B cell (primary cell): ENCODE data around the gene DRC7. TPM values are rescaled to one million over a fixed set of nuclear protein-coding genes. Genes with fewer than 3 reads are reported as not detected.

Experiments used
- ATAC-seq: fragments of 200-7000 bp; cut with Tn5 transposase; one replicate; pipeline ENCODE4 v1.10.0; 2021; ENCODE audit warnings: low read depth, mild to moderate bottlenecking, moderate number of reproducible peaks, moderate library complexity
- CTCF ChIA-PET: fragments of 350-600 bp; sonication (Branson Sonifier 250); formaldehyde crosslinking; loops from one replicate; lab custom pipeline; 2021; ENCODE audit warnings: antibody characterized with exemption, inconsistent platforms; lab: Charles Lee
- POLR2A ChIA-PET: fragments of 350-600 bp; sonication (Branson Sonifier 250); formaldehyde crosslinking; loops from one replicate; lab custom pipeline; 2021; ENCODE audit warnings: antibody characterized with exemption; lab: Charles Lee
- DNase-seq: peaks from one replicate; pipeline ENCODE4 v3.0.0; 2013
- H2AFZ ChIP-seq: 2 replicates; pipeline ENCODE4 v1.6.1; 2012; ENCODE audit warnings: mild to moderate bottlenecking, low read depth, low read length; ENCODE audit not compliant: insufficient read depth, poor library complexity, severe bottlenecking
- H3K27ac ChIP-seq, 2 donors: 1 replicate in 1 of 2; 2 replicates in 1 of 2; pipeline ENCODE4 v1.5.1; 2012 to 2013; ENCODE audit warnings: low read length in 2 of 2, mild to moderate bottlenecking in 2 of 2, moderate library complexity in 1 of 2
- H3K27me3 ChIP-seq, 4 experiments: fragments of 200-600 bp in 1 of 4; sonication (generic) in 1 of 4; replicated peaks in 1 of 4; 1 replicate in 2 of 4; 2 replicates in 2 of 4; pipeline versions ENCODE4 v1.6.1 to v1.7.0; 2013 to 2016; ENCODE audit warnings: low read length in 3 of 4, mild to moderate bottlenecking in 2 of 4, mixed read lengths in 1 of 4, moderate library complexity in 1 of 4; ENCODE audit not compliant: insufficient read depth in 4 of 4, control insufficient read depth in 3 of 4; ENCODE audit errors: control extremely low read depth in 1 of 4
- H3K36me3 ChIP-seq, 2 experiments: replicated peaks in 1 of 2; 1 replicate in 1 of 2; 2 replicates in 1 of 2; pipeline versions ENCODE4 v1.6.1 to v1.7.1; 2013; ENCODE audit warnings: low read length in 1 of 2; ENCODE audit not compliant: insufficient read depth in 2 of 2, control insufficient read depth in 1 of 2; ENCODE audit errors: control extremely low read depth in 1 of 2, extremely low read depth in 1 of 2
- H3K4me1 ChIP-seq, 2 donors: fragments of 200-600 bp in 1 of 2; sonication (generic) in 1 of 2; 1 replicate in 1 of 2; 2 replicates in 1 of 2; pipeline versions ENCODE4 v1.5.1 to v1.6.1; 2013 to 2017; ENCODE audit warnings: low read length in 2 of 2; ENCODE audit not compliant: control insufficient read depth in 2 of 2, insufficient read depth in 2 of 2
- H3K4me2 ChIP-seq: replicated peaks from 2 replicates; pipeline ENCODE3; 2012; ENCODE audit warnings: mild to moderate bottlenecking, low read depth, low read length; ENCODE audit not compliant: poor library complexity, severe bottlenecking
- H3K4me3 ChIP-seq, 5 experiments: fragments of 200-600 bp in 1 of 5; sonication (generic) in 1 of 5; 1 replicate in 3 of 5; 2 replicates in 2 of 5; pipeline versions ENCODE4 v1.5.1 to v1.7.0; 2011 to 2016; ENCODE audit warnings: low read length in 4 of 5, mild to moderate bottlenecking in 4 of 5, low read depth in 2 of 5, control low read depth in 1 of 5, moderate library complexity in 1 of 5; ENCODE audit not compliant: insufficient read depth in 1 of 5; ENCODE audit errors: control extremely low read depth in 1 of 5, extremely low read depth in 1 of 5
- H3K79me2 ChIP-seq: fragments of 200-600 bp; sonication (generic); one replicate; pipeline ENCODE4 v1.6.0; 2016; ENCODE audit warnings: low read length; ENCODE audit not compliant: control insufficient read depth, insufficient read depth
- H3K9ac ChIP-seq: fragments of 200-600 bp; sonication (generic); 2 replicates; pipeline ENCODE4 v1.6.1; 2017; ENCODE audit warnings: mild to moderate bottlenecking, low read length, moderate library complexity
- H3K9me3 ChIP-seq, 3 donors: one replicate each; pipeline versions ENCODE4 v1.6.1 to v1.7.1; 2013; ENCODE audit warnings: low read length in 2 of 3; ENCODE audit not compliant: control insufficient read depth in 2 of 3, insufficient read depth in 1 of 3; ENCODE audit errors: control extremely low read depth in 1 of 3
- H4K20me1 ChIP-seq: 2 replicates; pipeline ENCODE4 v1.6.0; 2012; ENCODE audit warnings: mild to moderate bottlenecking, low read length; ENCODE audit not compliant: insufficient read depth, control insufficient read depth, poor library complexity, severe bottlenecking
- H3K27ac Mint-ChIP-seq: one replicate; pipeline ENCODE4 v1.8.0; 2021; ENCODE audit warnings: mixed read lengths
- H3K27me3 Mint-ChIP-seq: one replicate; pipeline ENCODE4 v1.8.0; 2021; ENCODE audit warnings: mixed read lengths
- H3K4me1 Mint-ChIP-seq: one replicate; pipeline ENCODE4 v1.8.0; 2021; ENCODE audit warnings: mixed read lengths
- H3K4me3 Mint-ChIP-seq: one replicate; pipeline ENCODE4 v1.8.0; 2021; ENCODE audit warnings: mixed read lengths
- H3K9me3 Mint-ChIP-seq: one replicate; pipeline ENCODE4 v1.8.0; 2022; ENCODE audit warnings: mixed read lengths; ENCODE audit not compliant: insufficient read depth
- EZH2 ChIP-seq: IDR thresholded peaks from 2 replicates; pipeline ENCODE4 v1.6.1; 2012; ENCODE audit warnings: borderline replicate concordance, low read depth, mild to moderate bottlenecking, moderate library complexity, low read length; ENCODE audit not compliant: insufficient read depth, poor library complexity, severe bottlenecking
- WGBS: methylation state at CpG from one replicate; pipeline ENCODE4 v1.1.5; 2013; ENCODE audit warnings: missing lambda C conversion rate; ENCODE audit not compliant: insufficient coverage; 5-methylcytosine and 5-hydroxymethylcytosine counted together
- intact Hi-C: fragments of 100-400 bp; cut with micrococcal nuclease; formaldehyde crosslinking; loops from one replicate; pipeline ENCODE4 v1.10.0; 2022
- polyA plus RNA-seq: library from polyadenylated mRNA; depleted of rRNA; stranded (reverse); fragments of >200 nt; gene quantifications from 2 replicates; pipeline ENCODE4 v1.2.3, GENCODE V29; 2012
- total RNA-seq, 2 donors: library from RNA; stranded (reverse); fragments of 120-200 nt in 1 of 2; gene quantifications; 1 replicate in 1 of 2; 2 replicates in 1 of 2; pipeline versions ENCODE4 v1.2.3 to v1.2.4, GENCODE V29; 2013 to 2022
- TF ChIP-seq, protein P1 (sequence below): fragments of 200-600 bp; IDR thresholded peaks from one replicate; pipeline ENCODE4 v1.8.0; 2022; ENCODE audit warnings: antibody characterized with exemption, mild to moderate bottlenecking

The DRC7 gene
- total and polyA plus RNA-seq, 2 donors (not counting 1 experiment from before 2014, with no cell fraction given), result 0.12 to 0.22 TPM

DNA sequence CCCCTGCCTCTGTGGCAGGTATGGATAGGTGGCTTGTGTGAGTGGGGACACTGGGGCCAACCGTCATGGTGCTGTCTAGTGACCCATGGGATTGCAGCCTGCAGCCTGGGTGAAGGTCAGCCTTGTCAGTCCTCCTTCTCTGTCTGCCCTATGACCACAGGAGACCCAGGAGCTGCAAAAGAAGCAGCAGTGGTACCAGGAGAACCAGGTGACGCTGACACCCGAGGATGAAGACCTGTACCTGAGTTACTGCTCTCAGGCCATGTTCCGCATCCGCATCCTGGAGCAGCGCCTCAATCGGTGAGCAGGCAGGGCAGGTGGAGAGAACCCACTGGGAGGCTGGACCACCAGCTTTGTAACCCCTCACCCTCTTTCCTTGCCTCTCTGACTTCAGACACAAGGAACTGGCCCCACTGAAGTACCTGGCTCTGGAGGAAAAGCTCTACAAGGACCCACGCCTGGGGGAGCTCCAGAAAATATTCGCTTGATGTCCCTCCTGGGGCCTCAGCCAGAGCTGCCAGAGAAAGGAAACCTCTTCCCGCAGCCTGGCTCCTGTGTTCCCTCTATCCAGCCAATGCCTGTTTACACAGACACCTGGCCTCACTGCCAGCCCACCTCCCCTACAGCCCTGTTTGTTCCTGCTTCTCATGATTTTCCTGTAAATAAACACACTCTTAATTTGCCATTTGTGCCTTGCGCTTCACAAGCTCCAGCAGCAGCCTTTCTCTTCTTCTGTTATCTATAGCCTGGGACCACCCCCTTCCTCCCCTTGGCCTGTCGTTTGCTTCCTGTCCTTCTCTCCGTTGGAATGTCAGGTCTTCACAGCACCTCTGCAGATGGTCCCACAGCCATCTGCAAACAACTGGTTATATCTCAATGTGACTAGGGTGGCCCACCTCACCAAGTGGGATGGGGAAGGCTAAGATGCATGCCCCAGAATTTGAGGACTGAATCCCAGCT, 36.4 kb downstream of the DRC7 start:
- Mint-ChIP-seq H3K27me3 (no peaks in the 10 kb centered on the region), H3K4me3 (no peak overlapping the region), H3K4me1 (peaks cover 18% of the 10 kb centered on the region), H3K9me3 (no peaks in the 10 kb centered on the region), H3K27ac (no peak overlapping the region)
- peaks cover 0 to 4% (median 0%) of the 10 kb centered on the region in 3 donors for H3K9me3 ChIP-seq
- DNase-seq, result no peak
- 91% methylated on average over 12 of the region's 13 CpGs for WGBS
- TF ChIP-seq EZH2, result no peak
- TF ChIP-seq, protein P1, sequence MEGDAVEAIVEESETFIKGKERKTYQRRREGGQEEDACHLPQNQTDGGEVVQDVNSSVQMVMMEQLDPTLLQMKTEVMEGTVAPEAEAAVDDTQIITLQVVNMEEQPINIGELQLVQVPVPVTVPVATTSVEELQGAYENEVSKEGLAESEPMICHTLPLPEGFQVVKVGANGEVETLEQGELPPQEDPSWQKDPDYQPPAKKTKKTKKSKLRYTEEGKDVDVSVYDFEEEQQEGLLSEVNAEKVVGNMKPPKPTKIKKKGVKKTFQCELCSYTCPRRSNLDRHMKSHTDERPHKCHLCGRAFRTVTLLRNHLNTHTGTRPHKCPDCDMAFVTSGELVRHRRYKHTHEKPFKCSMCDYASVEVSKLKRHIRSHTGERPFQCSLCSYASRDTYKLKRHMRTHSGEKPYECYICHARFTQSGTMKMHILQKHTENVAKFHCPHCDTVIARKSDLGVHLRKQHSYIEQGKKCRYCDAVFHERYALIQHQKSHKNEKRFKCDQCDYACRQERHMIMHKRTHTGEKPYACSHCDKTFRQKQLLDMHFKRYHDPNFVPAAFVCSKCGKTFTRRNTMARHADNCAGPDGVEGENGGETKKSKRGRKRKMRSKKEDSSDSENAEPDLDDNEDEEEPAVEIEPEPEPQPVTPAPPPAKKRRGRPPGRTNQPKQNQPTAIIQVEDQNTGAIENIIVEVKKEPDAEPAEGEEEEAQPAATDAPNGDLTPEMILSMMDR, result no peak
- H3K27ac ChIP-seq, result no peak overlapping the region
- POLR2A ChIA-PET, result no interaction called here
- CTCF ChIA-PET, result no interaction called here
- no peak overlapping the region for H3K4me3 ChIP-seq
- ATAC-seq, result no peak
- no peaks in the 10 kb centered on the region for H3K27me3 ChIP-seq
- H3K36me3 ChIP-seq, result no peaks in the 10 kb centered on the region
- H3K79me2 ChIP-seq, result no peaks in the 10 kb centered on the region
- H2AFZ ChIP-seq, result no peak overlapping the region
- intact Hi-C loops, result no loop called here
- H3K4me1 ChIP-seq, result peaks cover 7 to 9% of the 10 kb centered on the region in 2 donors
- H3K9ac ChIP-seq, result no peak overlapping the region
- H4K20me1 ChIP-seq, result no peaks in the 10 kb centered on the region
- H3K4me2 ChIP-seq, result no peak overlapping the region

DNA sequence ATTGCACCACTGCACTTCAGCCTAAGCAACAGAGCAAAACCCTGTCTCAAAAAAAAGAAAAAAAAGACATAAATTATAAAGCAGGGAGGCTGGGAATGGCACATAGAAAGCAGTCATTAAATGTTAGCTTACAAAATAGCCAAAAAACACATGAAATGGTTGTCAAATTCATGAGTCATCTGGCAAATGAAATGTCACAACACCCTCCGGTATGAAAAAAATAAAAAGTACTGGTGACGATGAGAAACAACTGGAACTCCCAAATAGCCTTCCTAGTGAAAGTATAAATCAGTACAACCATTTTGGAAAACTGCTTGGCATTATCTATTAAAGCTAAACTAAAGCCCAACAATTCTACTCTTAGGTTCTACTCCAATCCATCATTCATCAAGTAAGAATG, 37.4 kb downstream of the DRC7 start:
- Histone ChIP-seq H3K4me2 (no peak overlapping the region), H3K9ac (no peak overlapping the region), H3K27me3 (no peaks in the 10 kb centered on the region), H3K79me2 (no peaks in the 10 kb centered on the region), H3K4me3 (no peak overlapping the region), H3K4me1 (peaks cover 15 to 19% of the 10 kb centered on the region in 2 donors), H4K20me1 (no peaks in the 10 kb centered on the region), H3K9me3 (peaks cover 0 to 4% (median 0%) of the 10 kb centered on the region in 3 donors), H3K36me3 (no peaks in the 10 kb centered on the region), H2AFZ (no peak overlapping the region), H3K27ac (no peak overlapping the region)
- intact Hi-C loops, result no loop called here
- DNase-seq (no peak), ATAC-seq (no peak)
- Mint-ChIP-seq H3K27ac (no peak overlapping the region), H3K4me1 (peaks cover 28% of the 10 kb centered on the region), H3K9me3 (no peaks in the 10 kb centered on the region), H3K4me3 (no peak overlapping the region), H3K27me3 (no peaks in the 10 kb centered on the region)
- ChIA-PET POLR2A (no interaction called here), CTCF (no interaction called here)
- no CpG with 5 or more reads among the region's 2 CpGs for WGBS
- TF ChIP-seq, protein P1, result no peak
- no peak for TF ChIP-seq EZH2
